Measurements from ENCODE around the gene UVRAG.

Gene UVRAG

GRCh38 chr11:76155500-76156227 lies 340.7 kb downstream of the UVRAG start:
- no peak overlapping the region for H3K27ac ChIP-seq (ENCODE audit: low read depth in 2 of 2, low read length in 2 of 2)
- peaks cover 2 to 31% of the 10 kb centered on the region in 2 donors for H3K4me1 ChIP-seq (ENCODE audit: control insufficient read depth in 2 of 2, insufficient read depth in 2 of 2, low read length in 2 of 2)
- no peak overlapping the region for H3K4me3 ChIP-seq (ENCODE audit: low read length in 2 of 2)
- H3K9ac ChIP-seq (ENCODE audit: low read depth in 1 of 2, low read length in 2 of 2) = no peak overlapping the region
- no peaks in the 10 kb centered on the region for H3K36me3 ChIP-seq (ENCODE audit: control insufficient read depth in 2 of 2, insufficient read depth in 2 of 2, low read length in 2 of 2)
- H3K9me3 ChIP-seq (ENCODE audit: control insufficient read depth in 2 of 2, low read length in 2 of 2) = no peaks in the 10 kb centered on the region
- no peaks in the 10 kb centered on the region for H3K27me3 ChIP-seq (ENCODE audit: control insufficient read depth in 2 of 2, insufficient read depth in 2 of 2, low read length in 2 of 2)

GRCh38 chr11:76156971-76157427 lies 342.0 kb downstream of the UVRAG start:
- Histone ChIP-seq H3K36me3 (ENCODE audit: control insufficient read depth in 2 of 2, insufficient read depth in 2 of 2, low read length in 2 of 2) (no peaks in the 10 kb centered on the region), H3K27me3 (ENCODE audit: control insufficient read depth in 2 of 2, insufficient read depth in 2 of 2, low read length in 2 of 2) (no peaks in the 10 kb centered on the region), H3K27ac (ENCODE audit: low read depth in 2 of 2, low read length in 2 of 2) (no peak overlapping the region), H3K9me3 (ENCODE audit: control insufficient read depth in 2 of 2, low read length in 2 of 2) (no peaks in the 10 kb centered on the region), H3K4me1 (ENCODE audit: control insufficient read depth in 2 of 2, insufficient read depth in 2 of 2, low read length in 2 of 2) (peaks cover 2 to 18% of the 10 kb centered on the region in 2 donors), H3K9ac (ENCODE audit: low read depth in 1 of 2, low read length in 2 of 2) (no peak overlapping the region), H3K4me3 (ENCODE audit: low read length in 2 of 2) (no peak overlapping the region)

- Histone ChIP-seq H3K4me1 (ENCODE audit: control insufficient read depth in 2 of 2, insufficient read depth in 2 of 2, low read length in 2 of 2) (peaks cover 0 to 14% of the 10 kb centered on the region in 2 donors), H3K27ac (ENCODE audit: low read depth in 2 of 2, low read length in 2 of 2) (no peak overlapping the region), H3K9ac (ENCODE audit: low read depth in 1 of 2, low read length in 2 of 2) (no peak overlapping the region), H3K27me3 (ENCODE audit: control insufficient read depth in 2 of 2, insufficient read depth in 2 of 2, low read length in 2 of 2) (no peaks in the 10 kb centered on the region), H3K36me3 (ENCODE audit: control insufficient read depth in 2 of 2, insufficient read depth in 2 of 2, low read length in 2 of 2) (no peaks in the 10 kb centered on the region), H3K9me3 (ENCODE audit: control insufficient read depth in 2 of 2, low read length in 2 of 2) (no peaks in the 10 kb centered on the region), H3K4me3 (ENCODE audit: low read length in 2 of 2) (no peak overlapping the region)
These were observed 342.9 kb downstream of the UVRAG start for GRCh38 chr11:76157891-76158290.

GRCh38 chr11:76158394-76159302 lies 343.6 kb downstream of the UVRAG start:
- Histone ChIP-seq H3K9ac (ENCODE audit: low read depth in 1 of 2, low read length in 2 of 2) (no peak overlapping the region), H3K4me3 (ENCODE audit: low read length in 2 of 2) (no peak overlapping the region), H3K4me1 (ENCODE audit: control insufficient read depth in 2 of 2, insufficient read depth in 2 of 2, low read length in 2 of 2) (peaks cover 0 to 6% of the 10 kb centered on the region in 2 donors), H3K9me3 (ENCODE audit: control insufficient read depth in 2 of 2, low read length in 2 of 2) (no peaks in the 10 kb centered on the region), H3K27me3 (ENCODE audit: control insufficient read depth in 2 of 2, insufficient read depth in 2 of 2, low read length in 2 of 2) (no peaks in the 10 kb centered on the region), H3K36me3 (ENCODE audit: control insufficient read depth in 2 of 2, insufficient read depth in 2 of 2, low read length in 2 of 2) (no peaks in the 10 kb centered on the region), H3K27ac (ENCODE audit: low read depth in 2 of 2, low read length in 2 of 2) (no peak overlapping the region)

- Histone ChIP-seq H3K9ac (ENCODE audit: low read depth in 1 of 2, low read length in 2 of 2) (no peak overlapping the region), H3K27ac (ENCODE audit: low read depth in 2 of 2, low read length in 2 of 2) (no peak overlapping the region), H3K9me3 (ENCODE audit: control insufficient read depth in 2 of 2, low read length in 2 of 2) (no peaks in the 10 kb centered on the region), H3K4me1 (ENCODE audit: control insufficient read depth in 2 of 2, insufficient read depth in 2 of 2, low read length in 2 of 2) (peaks cover 0 to 5% of the 10 kb centered on the region in 2 donors), H3K4me3 (ENCODE audit: low read length in 2 of 2) (no peak overlapping the region), H3K36me3 (ENCODE audit: control insufficient read depth in 2 of 2, insufficient read depth in 2 of 2, low read length in 2 of 2) (no peaks in the 10 kb centered on the region), H3K27me3 (ENCODE audit: control insufficient read depth in 2 of 2, insufficient read depth in 2 of 2, low read length in 2 of 2) (no peaks in the 10 kb centered on the region)
These were observed 344.4 kb downstream of the UVRAG start for GRCh38 chr11:76159303-76159937.

- no peaks in the 10 kb centered on the region for H3K9me3 ChIP-seq (ENCODE audit: control insufficient read depth in 2 of 2, low read length in 2 of 2)
- H3K4me1 ChIP-seq (ENCODE audit: control insufficient read depth in 2 of 2, insufficient read depth in 2 of 2, low read length in 2 of 2) = peaks cover 0 to 5% of the 10 kb centered on the region in 2 donors
These were observed 345.1 kb downstream of the UVRAG start for GRCh38 chr11:76159983-76160661.

GRCh38 chr11:76160856-76161255 lies 345.8 kb downstream of the UVRAG start:
- Histone ChIP-seq H3K4me3 (ENCODE audit: low read length in 2 of 2) (no peak overlapping the region), H3K9ac (ENCODE audit: low read depth in 1 of 2, low read length in 2 of 2) (no peak overlapping the region), H3K27ac (ENCODE audit: low read depth in 2 of 2, low read length in 2 of 2) (no peak overlapping the region), H3K27me3 (ENCODE audit: control insufficient read depth in 2 of 2, insufficient read depth in 2 of 2, low read length in 2 of 2) (no peaks in the 10 kb centered on the region), H3K36me3 (ENCODE audit: control insufficient read depth in 2 of 2, insufficient read depth in 2 of 2, low read length in 2 of 2) (no peaks in the 10 kb centered on the region), H3K4me1 (ENCODE audit: control insufficient read depth in 2 of 2, insufficient read depth in 2 of 2, low read length in 2 of 2) (peaks cover 0 to 5% of the 10 kb centered on the region in 2 donors), H3K9me3 (ENCODE audit: control insufficient read depth in 2 of 2, low read length in 2 of 2) (no peaks in the 10 kb centered on the region)

More at GRCh38 chr11:76159983-76160661, 345.1 kb downstream of the UVRAG start:
- H3K27ac ChIP-seq (ENCODE audit: low read depth in 2 of 2, low read length in 2 of 2) = no peak overlapping the region
- no peaks in the 10 kb centered on the region for H3K36me3 ChIP-seq (ENCODE audit: control insufficient read depth in 2 of 2, insufficient read depth in 2 of 2, low read length in 2 of 2)
- H3K4me3 ChIP-seq (ENCODE audit: low read length in 2 of 2) = no peak overlapping the region
- no peaks in the 10 kb centered on the region for H3K27me3 ChIP-seq (ENCODE audit: control insufficient read depth in 2 of 2, insufficient read depth in 2 of 2, low read length in 2 of 2)
- no peak overlapping the region for H3K9ac ChIP-seq (ENCODE audit: low read depth in 1 of 2, low read length in 2 of 2)

GRCh38 chr11:76161261-76161961 lies 346.4 kb downstream of the UVRAG start:
- no peak overlapping the region for H3K4me3 ChIP-seq (ENCODE audit: low read length in 2 of 2)
- peaks cover 0 to 5% of the 10 kb centered on the region in 2 donors for H3K4me1 ChIP-seq (ENCODE audit: control insufficient read depth in 2 of 2, insufficient read depth in 2 of 2, low read length in 2 of 2)
- H3K9ac ChIP-seq (ENCODE audit: low read depth in 1 of 2, low read length in 2 of 2) = no peak overlapping the region
- no peaks in the 10 kb centered on the region for H3K9me3 ChIP-seq (ENCODE audit: control insufficient read depth in 2 of 2, low read length in 2 of 2)
- no peak overlapping the region for H3K27ac ChIP-seq (ENCODE audit: low read depth in 2 of 2, low read length in 2 of 2)
- no peaks in the 10 kb centered on the region for H3K36me3 ChIP-seq (ENCODE audit: control insufficient read depth in 2 of 2, insufficient read depth in 2 of 2, low read length in 2 of 2)
- no peaks in the 10 kb centered on the region for H3K27me3 ChIP-seq (ENCODE audit: control insufficient read depth in 2 of 2, insufficient read depth in 2 of 2, low read length in 2 of 2)

All from mucosa of rectum (tissue), 2 donors.